ENCODE measurements around the gene CXCL6.

Gene CXCL6

DNA sequence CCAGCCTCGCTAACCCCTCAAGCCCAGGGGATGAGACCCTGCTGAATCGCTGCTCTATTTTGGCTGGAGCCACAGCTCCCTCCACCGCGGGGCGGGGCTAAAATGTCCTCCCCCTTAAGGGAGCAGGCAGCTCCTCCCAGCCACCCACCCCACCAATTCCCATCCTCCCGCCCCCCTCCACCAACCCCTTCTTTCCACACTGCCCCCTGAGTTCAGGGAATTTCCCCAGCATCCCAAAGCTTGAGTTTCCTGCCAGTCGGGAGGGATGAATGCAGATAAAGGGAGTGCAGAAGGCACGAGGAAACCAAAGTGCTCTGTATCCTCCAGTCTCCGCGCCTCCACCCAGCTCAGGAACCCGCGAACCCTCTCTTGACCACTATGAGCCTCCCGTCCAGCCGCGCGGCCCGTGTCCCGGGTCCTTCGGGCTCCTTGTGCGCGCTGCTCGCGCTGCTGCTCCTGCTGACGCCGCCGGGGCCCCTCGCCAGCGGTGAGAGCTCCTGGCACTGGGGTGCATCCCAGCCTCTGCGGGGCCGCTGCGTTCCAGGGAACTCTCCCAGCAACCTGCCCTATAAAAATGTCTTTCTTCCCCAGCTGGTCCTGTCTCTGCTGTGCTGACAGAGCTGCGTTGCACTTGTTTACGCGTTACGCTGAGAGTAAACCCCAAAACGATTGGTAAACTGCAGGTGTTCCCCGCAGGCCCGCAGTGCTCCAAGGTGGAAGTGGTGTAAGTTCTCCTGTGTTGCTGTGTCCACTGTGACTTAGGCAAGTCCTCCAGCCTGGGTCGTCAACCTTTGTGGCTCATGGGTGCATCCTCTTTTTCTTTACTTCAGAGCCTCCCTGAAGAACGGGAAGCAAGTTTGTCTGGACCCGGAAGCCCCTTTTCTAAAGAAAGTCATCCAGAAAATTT lies at the start of gene CXCL6:
CXCL6 (plus strand) TSS at position 306 of the 907 bp plus-strand sequence; CDS start at position 379, 73 bp downstream.
- peak within 1 kb of the TSS; percentile 89 for H3K4me3 ChIP-seq (ENCODE audit: low read depth, low read length)
- peak within 1 kb of the TSS; percentile 29 for H3K9ac ChIP-seq (ENCODE audit: low read length)
- no peak within 1 kb of the TSS for H3K27ac ChIP-seq (ENCODE audit: low read depth, low read length)
- peaks cover 30% of the 10 kb centered on the region for H3K27me3 ChIP-seq (ENCODE audit: control insufficient read depth, insufficient read depth, low read length)
- no peaks in the 10 kb centered on the region for H3K36me3 ChIP-seq (ENCODE audit: control insufficient read depth, insufficient read depth, low read length)
- peaks cover 3% of the 10 kb centered on the region; the same call in 1 of the 2 replicates for H3K4me1 ChIP-seq (ENCODE audit: control insufficient read depth, insufficient read depth, low read length)
- H3K9me3 ChIP-seq (ENCODE audit: control insufficient read depth, insufficient read depth, low read depth, low read length): no peaks in the 10 kb centered on the region

DNA sequence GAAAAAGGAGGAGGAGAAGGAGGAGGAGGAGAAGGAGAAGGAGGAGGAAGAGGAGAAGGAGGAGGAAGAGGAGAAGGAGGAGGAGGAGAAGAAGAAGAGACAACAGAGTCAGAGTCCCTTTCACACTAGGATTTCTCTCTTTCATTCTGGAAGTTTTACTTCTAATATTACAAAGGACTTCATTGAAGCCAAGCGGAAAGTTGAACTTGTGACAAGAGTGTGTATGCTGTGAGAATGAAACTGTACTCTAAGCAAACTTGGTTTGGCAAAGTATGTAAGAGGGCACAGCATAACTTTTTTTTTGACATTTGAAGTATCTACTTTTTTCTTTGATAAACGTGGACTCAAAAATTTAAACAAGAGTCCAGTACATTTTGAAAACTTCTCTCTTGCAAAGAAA lies 48.1 kb upstream of the CXCL6 start:
- Histone ChIP-seq H3K36me3 (ENCODE audit: control insufficient read depth, insufficient read depth, low read length) (no peaks in the 10 kb centered on the region), H3K9ac (ENCODE audit: low read length) (no peak overlapping the region), H3K4me3 (ENCODE audit: low read depth, low read length) (no peak overlapping the region), H3K27ac (ENCODE audit: low read depth, low read length) (no peak overlapping the region), H3K9me3 (ENCODE audit: control insufficient read depth, insufficient read depth, low read depth, low read length) (no peaks in the 10 kb centered on the region), H3K4me1 (ENCODE audit: control insufficient read depth, insufficient read depth, low read length) (no peaks in the 10 kb centered on the region), H3K27me3 (ENCODE audit: control insufficient read depth, insufficient read depth, low read length) (peaks cover 5% of the 10 kb centered on the region; the same call in 1 of the 2 replicates)

DNA sequence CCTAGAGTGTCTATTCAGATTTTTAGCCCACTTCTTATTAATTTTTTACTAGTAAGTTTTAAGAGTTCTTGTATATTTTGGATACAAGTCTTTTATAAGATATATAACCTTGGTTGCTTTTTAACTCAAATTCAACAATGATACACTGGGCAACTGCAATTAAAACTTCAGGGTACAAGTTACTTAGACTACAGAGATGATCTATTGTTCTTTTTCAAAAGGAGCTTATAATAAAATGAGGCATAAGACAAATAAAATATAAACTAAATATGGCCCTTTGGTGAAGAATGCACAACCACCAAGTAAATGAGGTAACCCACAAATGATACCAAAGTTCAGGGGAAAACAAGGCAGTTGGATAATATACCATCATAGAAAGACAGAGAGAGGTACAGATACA lies 37.6 kb upstream of the CXCL6 start:
- Histone ChIP-seq H3K9ac (ENCODE audit: low read length) (no peak overlapping the region), H3K4me3 (ENCODE audit: low read depth, low read length) (no peak overlapping the region), H3K36me3 (ENCODE audit: control insufficient read depth, insufficient read depth, low read length) (no peaks in the 10 kb centered on the region), H3K27me3 (ENCODE audit: control insufficient read depth, insufficient read depth, low read length) (no peaks in the 10 kb centered on the region), H3K27ac (ENCODE audit: low read depth, low read length) (no peak overlapping the region), H3K9me3 (ENCODE audit: control insufficient read depth, insufficient read depth, low read depth, low read length) (no peaks in the 10 kb centered on the region), H3K4me1 (ENCODE audit: control insufficient read depth, insufficient read depth, low read length) (no peaks in the 10 kb centered on the region)

DNA sequence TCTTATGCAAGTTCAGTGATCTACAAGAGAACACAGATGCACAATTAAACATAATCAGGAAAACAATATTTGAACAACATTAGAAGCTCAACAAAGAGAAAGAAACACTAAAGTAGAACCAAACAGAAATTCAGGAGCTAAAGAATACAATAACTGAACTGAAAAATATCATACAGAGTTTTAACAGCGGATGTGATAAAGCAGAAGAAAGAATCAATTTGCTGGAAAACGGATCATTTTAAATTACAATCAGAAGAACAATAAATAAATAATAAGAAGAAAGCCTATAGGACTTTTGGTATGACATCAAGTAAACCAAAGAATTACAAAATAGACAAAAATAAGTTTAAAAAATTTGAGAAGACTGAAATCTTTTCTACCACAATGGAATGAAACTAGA lies 36.3 kb upstream of the CXCL6 start:
- no peaks in the 10 kb centered on the region for H3K36me3 ChIP-seq (ENCODE audit: control insufficient read depth, insufficient read depth, low read length)
- H3K9me3 ChIP-seq (ENCODE audit: control insufficient read depth, insufficient read depth, low read depth, low read length): no peaks in the 10 kb centered on the region
- no peak overlapping the region for H3K4me3 ChIP-seq (ENCODE audit: low read depth, low read length)
- no peak overlapping the region for H3K9ac ChIP-seq (ENCODE audit: low read length)
- no peaks in the 10 kb centered on the region for H3K27me3 ChIP-seq (ENCODE audit: control insufficient read depth, insufficient read depth, low read length)
- no peaks in the 10 kb centered on the region for H3K4me1 ChIP-seq (ENCODE audit: control insufficient read depth, insufficient read depth, low read length)
- no peak overlapping the region for H3K27ac ChIP-seq (ENCODE audit: low read depth, low read length)

DNA sequence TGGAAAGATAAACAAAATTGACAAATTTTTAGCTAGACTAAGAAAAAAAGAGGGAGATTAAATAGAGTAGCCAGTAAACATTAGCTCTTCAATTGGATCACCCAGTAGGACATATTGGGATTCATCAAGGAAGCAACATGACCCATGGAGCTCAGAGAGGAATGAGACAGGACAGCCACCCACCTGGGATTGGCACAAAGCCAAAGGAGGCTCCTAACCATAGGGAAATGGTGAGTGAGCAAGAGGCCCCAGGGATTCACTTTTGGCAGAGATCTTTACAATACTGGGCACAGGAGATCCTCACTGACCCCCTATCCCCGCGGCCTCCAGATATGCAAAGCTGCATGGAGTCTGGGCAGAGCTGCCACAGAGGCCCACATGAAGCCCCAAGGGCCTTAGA lies 34.8 kb upstream of the CXCL6 start:
- H3K27me3 ChIP-seq (ENCODE audit: control insufficient read depth, insufficient read depth, low read length): no peaks in the 10 kb centered on the region
- H3K9me3 ChIP-seq (ENCODE audit: control insufficient read depth, insufficient read depth, low read depth, low read length): no peaks in the 10 kb centered on the region
- H3K4me3 ChIP-seq (ENCODE audit: low read depth, low read length): no peak overlapping the region
- H3K27ac ChIP-seq (ENCODE audit: low read depth, low read length): no peak overlapping the region
- H3K4me1 ChIP-seq (ENCODE audit: control insufficient read depth, insufficient read depth, low read length): no peaks in the 10 kb centered on the region
- H3K9ac ChIP-seq (ENCODE audit: low read length): no peak overlapping the region
- no peaks in the 10 kb centered on the region for H3K36me3 ChIP-seq (ENCODE audit: control insufficient read depth, insufficient read depth, low read length)

DNA sequence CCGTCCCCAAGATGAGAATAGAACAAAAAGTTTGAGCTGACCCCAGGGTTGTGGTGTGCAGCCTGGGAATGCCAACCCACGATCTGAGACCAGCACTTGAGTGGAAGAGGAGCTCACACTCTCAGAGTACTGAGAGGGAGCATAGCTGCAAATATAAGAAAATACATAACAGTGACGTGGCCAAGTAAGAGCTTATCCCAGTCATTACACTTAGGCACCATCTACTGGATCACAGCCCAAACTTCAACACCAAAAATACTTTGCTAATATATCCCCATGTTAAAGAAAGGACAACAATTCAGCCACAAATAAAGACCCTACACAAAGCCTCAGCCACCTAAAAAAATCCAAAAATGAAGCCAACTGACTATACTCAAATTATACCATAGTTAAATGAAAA lies 33.3 kb upstream of the CXCL6 start:
- H3K27ac ChIP-seq (ENCODE audit: low read depth, low read length): no peak overlapping the region
- no peaks in the 10 kb centered on the region for H3K9me3 ChIP-seq (ENCODE audit: control insufficient read depth, insufficient read depth, low read depth, low read length)
- no peaks in the 10 kb centered on the region for H3K27me3 ChIP-seq (ENCODE audit: control insufficient read depth, insufficient read depth, low read length)
- H3K36me3 ChIP-seq (ENCODE audit: control insufficient read depth, insufficient read depth, low read length): no peaks in the 10 kb centered on the region
- no peak overlapping the region for H3K4me3 ChIP-seq (ENCODE audit: low read depth, low read length)
- no peaks in the 10 kb centered on the region for H3K4me1 ChIP-seq (ENCODE audit: control insufficient read depth, insufficient read depth, low read length)
- H3K9ac ChIP-seq (ENCODE audit: low read length): no peak overlapping the region

DNA sequence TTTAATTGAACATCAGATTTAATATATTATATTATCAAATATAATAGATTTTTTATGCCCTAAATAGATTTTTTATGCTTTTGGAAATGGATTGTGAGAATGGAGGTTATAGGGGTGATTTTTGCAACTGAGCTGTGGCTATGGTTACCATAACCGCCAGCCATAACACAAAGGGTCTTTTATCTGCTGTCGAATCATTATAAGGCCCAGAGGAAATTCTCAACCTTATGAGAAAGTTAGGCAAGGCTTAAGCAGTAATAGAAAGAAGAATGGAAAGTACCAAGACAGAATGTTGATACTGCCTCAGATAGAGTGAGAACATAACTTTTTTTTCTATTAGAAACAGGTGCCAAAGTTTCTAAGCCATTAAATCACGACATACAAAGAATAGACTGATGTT lies 26.3 kb upstream of the CXCL6 start:
- no peak overlapping the region for H3K9ac ChIP-seq (ENCODE audit: low read length)
- H3K4me3 ChIP-seq (ENCODE audit: low read depth, low read length): no peak overlapping the region
- no peaks in the 10 kb centered on the region for H3K4me1 ChIP-seq (ENCODE audit: control insufficient read depth, insufficient read depth, low read length)
- H3K9me3 ChIP-seq (ENCODE audit: control insufficient read depth, insufficient read depth, low read depth, low read length): no peaks in the 10 kb centered on the region
- no peak overlapping the region for H3K27ac ChIP-seq (ENCODE audit: low read depth, low read length)
- H3K36me3 ChIP-seq (ENCODE audit: control insufficient read depth, insufficient read depth, low read length): no peaks in the 10 kb centered on the region
- no peaks in the 10 kb centered on the region for H3K27me3 ChIP-seq (ENCODE audit: control insufficient read depth, insufficient read depth, low read length)

DNA sequence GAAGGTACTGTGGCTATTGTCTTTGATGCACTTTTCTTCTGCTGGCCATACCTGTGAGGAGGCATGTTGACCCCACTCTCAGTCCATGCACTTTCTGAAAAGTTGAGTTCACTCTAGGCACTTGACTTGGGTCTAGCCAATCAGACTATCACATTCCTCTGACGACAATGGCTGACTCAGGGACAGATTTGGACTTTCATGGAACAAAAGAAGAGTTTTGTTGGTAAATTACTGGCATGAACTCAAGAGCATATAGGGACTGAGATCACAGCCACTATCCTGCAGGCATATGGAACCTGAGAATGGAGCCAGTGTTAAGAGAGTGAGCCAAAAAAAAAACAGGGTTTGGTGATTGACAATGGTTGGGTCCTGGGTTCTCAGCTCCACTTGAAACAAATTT lies 24.6 kb upstream of the CXCL6 start:
- H3K4me1 ChIP-seq (ENCODE audit: control insufficient read depth, insufficient read depth, low read length): no peaks in the 10 kb centered on the region
- H3K27ac ChIP-seq (ENCODE audit: low read depth, low read length): no peak overlapping the region
- H3K27me3 ChIP-seq (ENCODE audit: control insufficient read depth, insufficient read depth, low read length): no peaks in the 10 kb centered on the region
- no peak overlapping the region for H3K9ac ChIP-seq (ENCODE audit: low read length)
- no peak overlapping the region for H3K4me3 ChIP-seq (ENCODE audit: low read depth, low read length)
- no peaks in the 10 kb centered on the region for H3K36me3 ChIP-seq (ENCODE audit: control insufficient read depth, insufficient read depth, low read length)
- no peaks in the 10 kb centered on the region for H3K9me3 ChIP-seq (ENCODE audit: control insufficient read depth, insufficient read depth, low read depth, low read length)

DNA sequence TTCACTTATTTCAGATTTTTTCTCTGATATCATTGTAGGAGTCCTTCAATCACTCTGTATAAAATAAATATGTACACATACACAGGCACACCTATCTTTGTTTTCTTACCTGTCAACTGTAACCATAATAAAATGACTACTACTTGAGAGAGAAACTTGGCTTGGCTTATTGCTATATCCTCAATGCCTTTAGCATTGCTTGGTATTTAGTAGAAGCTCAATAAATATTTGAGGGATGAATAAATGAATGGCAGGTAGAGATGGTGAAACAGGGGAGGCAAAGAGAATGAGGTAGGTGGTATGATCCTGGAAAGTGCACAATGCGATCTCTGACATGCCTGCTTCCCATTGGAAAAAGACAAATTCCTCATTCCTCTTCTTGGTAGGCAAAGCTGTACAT lies 21.8 kb upstream of the CXCL6 start:
- H3K27ac ChIP-seq (ENCODE audit: low read depth, low read length): no peak overlapping the region
- H3K9me3 ChIP-seq (ENCODE audit: control insufficient read depth, insufficient read depth, low read depth, low read length): no peaks in the 10 kb centered on the region
- peaks cover 3% of the 10 kb centered on the region; the same call in 1 of the 2 replicates for H3K4me1 ChIP-seq (ENCODE audit: control insufficient read depth, insufficient read depth, low read length)
- H3K9ac ChIP-seq (ENCODE audit: low read length): no peak overlapping the region
- H3K27me3 ChIP-seq (ENCODE audit: control insufficient read depth, insufficient read depth, low read length): no peaks in the 10 kb centered on the region
- no peaks in the 10 kb centered on the region for H3K36me3 ChIP-seq (ENCODE audit: control insufficient read depth, insufficient read depth, low read length)
- no peak overlapping the region for H3K4me3 ChIP-seq (ENCODE audit: low read depth, low read length)

DNA sequence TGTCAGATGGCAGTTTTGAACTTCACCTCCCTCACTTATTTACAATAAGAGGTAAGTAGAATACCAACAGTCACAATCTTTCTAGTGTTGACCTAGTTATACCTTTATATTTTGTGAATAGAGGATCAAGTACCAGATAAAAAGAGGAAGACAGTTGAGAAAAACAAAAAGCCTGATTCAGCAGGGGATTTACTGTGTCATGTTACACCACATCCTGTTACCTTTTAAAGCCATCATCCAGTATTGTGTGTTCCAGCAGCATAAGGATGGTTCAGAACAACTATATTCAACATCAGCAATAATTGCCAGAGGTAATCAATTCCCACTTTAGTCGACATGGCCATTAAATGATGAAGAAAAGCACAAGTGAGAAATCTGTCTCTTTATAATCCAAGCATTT lies 21.3 kb upstream of the CXCL6 start:
- Histone ChIP-seq H3K4me3 (ENCODE audit: low read depth, low read length) (no peak overlapping the region), H3K9me3 (ENCODE audit: control insufficient read depth, insufficient read depth, low read depth, low read length) (no peaks in the 10 kb centered on the region), H3K4me1 (ENCODE audit: control insufficient read depth, insufficient read depth, low read length) (peaks cover 3% of the 10 kb centered on the region; the same call in 1 of the 2 replicates), H3K9ac (ENCODE audit: low read length) (no peak overlapping the region), H3K36me3 (ENCODE audit: control insufficient read depth, insufficient read depth, low read length) (no peaks in the 10 kb centered on the region), H3K27ac (ENCODE audit: low read depth, low read length) (no peak overlapping the region), H3K27me3 (ENCODE audit: control insufficient read depth, insufficient read depth, low read length) (no peaks in the 10 kb centered on the region)

DNA sequence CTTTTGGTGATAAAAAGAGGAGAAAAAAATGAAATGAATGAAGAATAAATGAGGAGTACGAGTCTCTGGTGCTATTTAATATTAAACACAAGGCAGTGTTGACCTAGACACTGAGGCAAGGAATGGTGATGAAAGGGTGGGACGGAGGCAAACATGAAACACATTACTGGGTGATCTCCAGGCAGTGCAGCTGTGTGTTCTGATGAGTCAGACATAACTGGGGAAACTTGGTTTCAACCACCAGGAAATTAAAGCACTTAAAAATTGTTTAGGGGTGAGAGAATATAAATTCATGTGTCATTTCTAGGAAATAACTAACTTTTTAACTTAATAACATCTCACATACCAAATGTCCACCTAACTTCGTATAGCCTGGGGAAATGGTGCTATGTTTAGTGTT lies 19.7 kb upstream of the CXCL6 start:
- Histone ChIP-seq H3K27ac (ENCODE audit: low read depth, low read length) (no peak overlapping the region), H3K36me3 (ENCODE audit: control insufficient read depth, insufficient read depth, low read length) (no peaks in the 10 kb centered on the region), H3K9me3 (ENCODE audit: control insufficient read depth, insufficient read depth, low read depth, low read length) (no peaks in the 10 kb centered on the region), H3K27me3 (ENCODE audit: control insufficient read depth, insufficient read depth, low read length) (no peaks in the 10 kb centered on the region), H3K4me3 (ENCODE audit: low read depth, low read length) (no peak overlapping the region), H3K4me1 (ENCODE audit: control insufficient read depth, insufficient read depth, low read length) (peaks cover 3% of the 10 kb centered on the region; the same call in 1 of the 2 replicates), H3K9ac (ENCODE audit: low read length) (no peak overlapping the region)
